Measurements from ENCODE around the gene RBP2.

The RBP2 gene

GRCh38 chr3:139481116-139481515, 4.8 kb upstream of the RBP2 start:
- DNase-seq (ENCODE audit: low read depth in 2 of 3, low spot score in 2 of 3), result no peak

DNA sequence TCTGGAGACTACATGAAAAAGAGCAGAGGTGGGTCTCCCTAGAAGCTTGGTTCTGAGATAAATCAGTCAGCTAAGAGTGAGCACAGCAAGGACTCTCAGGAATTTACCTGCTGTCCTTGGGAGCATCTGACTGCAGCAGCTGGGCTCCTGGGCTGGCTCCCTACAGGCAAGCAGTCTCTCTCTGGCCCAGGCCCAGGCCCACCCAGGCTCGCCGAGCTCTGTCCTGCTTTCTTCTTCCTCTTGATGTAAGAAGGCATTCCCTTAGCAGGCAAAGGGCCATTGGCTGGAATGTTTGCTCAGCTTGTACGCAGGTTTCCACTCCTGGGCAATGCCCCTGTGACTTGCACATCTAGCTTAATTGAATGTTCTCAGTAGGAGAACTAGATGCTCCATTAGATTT, 4.3 kb upstream of the RBP2 start:
- DNase-seq (ENCODE audit: low read depth in 2 of 3, low spot score in 2 of 3), result no peak

- no peak for DNase-seq (ENCODE audit: low read depth in 2 of 3, low spot score in 2 of 3)
Observed at GRCh38 chr3:139477710-139478640, 1.7 kb upstream of the RBP2 start.

DNA sequence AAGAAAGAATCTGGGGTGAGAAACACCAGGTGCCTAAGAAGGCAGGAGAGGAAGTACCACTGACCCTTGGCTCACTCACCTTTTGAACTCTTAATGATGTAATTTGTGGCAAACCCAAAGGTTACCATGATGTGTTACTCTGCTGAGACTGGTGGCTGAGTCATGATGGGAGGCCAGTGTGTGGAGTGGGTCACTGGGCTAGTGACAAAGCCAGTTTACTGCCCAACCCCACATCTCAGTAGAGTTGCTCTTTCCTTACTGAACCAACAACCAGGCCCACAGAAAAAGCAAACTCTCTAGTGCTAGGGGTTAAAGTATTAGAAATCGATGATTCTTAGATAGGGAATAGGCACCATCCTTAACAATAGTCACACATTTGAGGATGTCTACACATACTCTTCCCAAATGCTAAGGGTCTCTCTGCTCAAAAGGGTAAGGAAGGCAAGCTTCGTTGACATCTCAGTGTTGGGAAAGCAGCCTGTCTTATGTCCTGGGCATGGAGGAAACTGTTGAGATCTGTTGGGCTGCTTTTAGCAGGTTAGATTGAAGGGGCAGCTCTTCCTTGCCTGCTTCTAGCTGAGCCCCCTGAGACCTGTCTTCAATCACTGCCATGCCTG, 3.1 kb downstream of the RBP2 start:
- no peak for DNase-seq (ENCODE audit: low read depth in 2 of 3, low spot score in 2 of 3)

DNA sequence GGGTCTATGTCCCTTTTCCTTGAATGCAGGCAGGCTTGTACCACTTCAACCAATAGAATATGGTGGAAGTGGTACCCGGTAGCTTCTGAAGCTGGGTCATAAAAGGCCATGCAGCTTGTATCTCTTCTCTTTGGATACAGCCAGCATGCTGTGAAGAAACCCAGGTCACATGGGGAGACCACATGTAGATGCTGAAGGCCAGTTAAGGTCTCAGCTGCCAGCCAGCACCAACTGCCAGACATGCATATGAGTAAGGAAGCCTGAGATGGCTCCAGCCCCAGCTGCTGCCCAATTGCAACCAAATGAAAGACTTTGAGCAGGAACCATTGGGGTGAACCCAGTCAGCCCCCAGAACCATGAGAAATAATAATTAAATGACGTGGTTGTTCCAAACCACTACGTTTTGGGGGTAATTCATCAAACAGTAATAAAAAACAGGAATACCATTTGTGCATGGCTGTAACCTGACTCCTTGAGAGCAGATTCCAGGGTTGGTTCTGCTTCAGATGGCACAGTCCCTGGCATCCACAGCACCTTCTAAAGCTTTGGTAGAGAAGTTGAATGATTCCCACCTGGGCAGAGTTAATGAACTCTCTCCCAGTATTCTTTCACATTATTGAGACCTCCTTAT, 3.8 kb downstream of the RBP2 start:
- DNase-seq (ENCODE audit: low read depth in 2 of 3, low spot score in 2 of 3), result no peak

DNA sequence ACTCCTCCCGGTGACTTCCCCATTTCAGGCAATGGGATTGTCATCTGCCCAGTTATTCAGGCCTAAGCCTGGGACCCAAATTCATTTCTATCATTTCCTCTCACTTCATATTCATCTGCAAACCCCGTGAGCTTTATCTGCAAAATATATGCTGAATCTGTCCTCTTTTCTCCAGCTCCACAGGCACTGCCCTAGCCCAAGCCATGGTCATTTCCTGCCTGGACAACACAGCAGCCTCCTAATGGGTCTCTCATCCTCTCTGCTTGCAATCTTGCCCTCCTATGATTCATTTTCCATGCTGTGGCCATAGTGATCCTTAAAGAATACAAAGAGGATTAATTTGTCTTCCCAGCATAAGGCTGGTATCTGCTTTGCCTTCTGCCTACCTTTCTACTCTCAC, 6.1 kb downstream of the RBP2 start:
- no peak for DNase-seq (ENCODE audit: low read depth in 2 of 3, low spot score in 2 of 3)

GRCh38 chr3:139468399-139468798, 7.9 kb downstream of the RBP2 start:
- no peak for DNase-seq (ENCODE audit: low read depth in 2 of 3, low spot score in 2 of 3)

- no peak for DNase-seq (ENCODE audit: low read depth in 2 of 3, low spot score in 2 of 3)
Observed at GRCh38 chr3:139466360-139466759, 10.0 kb downstream of the RBP2 start.

DNA sequence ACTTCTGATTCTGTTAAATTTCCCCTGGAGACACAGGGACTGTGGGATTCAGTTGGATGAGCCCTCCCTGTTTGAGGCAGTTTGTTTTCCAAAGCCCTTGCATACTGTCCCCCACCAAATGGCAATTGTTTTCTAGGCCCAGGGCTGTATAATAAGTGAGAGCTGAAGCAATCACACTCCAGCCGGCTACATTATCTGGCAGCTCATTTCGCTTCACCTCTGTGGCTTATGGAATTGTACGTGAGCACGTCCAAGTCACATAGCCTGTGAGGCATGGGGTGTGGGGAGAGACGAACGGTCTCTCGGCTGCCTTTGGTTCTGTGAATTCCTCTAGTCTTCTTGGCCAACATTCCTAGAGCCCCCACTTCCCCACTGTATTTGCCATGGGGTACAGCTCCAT, 10.7 kb downstream of the RBP2 start:
- no peak for DNase-seq (ENCODE audit: low read depth in 2 of 3, low spot score in 2 of 3)

GRCh38 chr3:139463466-139463865, 12.8 kb downstream of the RBP2 start:
- DNase-seq (ENCODE audit: low read depth in 2 of 3, low spot score in 2 of 3), result no peak

DNA sequence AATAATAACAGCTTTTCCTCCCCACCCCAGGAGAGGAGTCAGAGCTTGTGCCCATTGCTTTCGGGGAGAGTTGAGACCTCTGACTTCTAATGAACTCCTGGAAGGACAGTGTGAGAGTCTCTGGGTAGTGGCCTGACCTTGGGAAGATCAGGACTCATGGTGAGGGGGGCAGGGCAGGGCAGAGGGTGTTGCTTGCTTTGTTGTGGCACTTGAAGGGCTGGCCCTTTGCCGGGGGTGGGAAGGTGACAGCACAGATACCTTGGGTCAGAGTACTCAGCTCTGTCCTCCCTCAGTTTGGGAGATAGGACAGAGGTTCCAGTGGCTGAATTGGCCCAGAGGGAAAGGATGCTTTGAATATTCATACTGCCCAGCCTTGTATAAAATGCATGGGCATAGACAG, 15.8 kb downstream of the RBP2 start:
- DNase-seq (ENCODE audit: low read depth in 2 of 3, low spot score in 2 of 3), result no peak

DNA sequence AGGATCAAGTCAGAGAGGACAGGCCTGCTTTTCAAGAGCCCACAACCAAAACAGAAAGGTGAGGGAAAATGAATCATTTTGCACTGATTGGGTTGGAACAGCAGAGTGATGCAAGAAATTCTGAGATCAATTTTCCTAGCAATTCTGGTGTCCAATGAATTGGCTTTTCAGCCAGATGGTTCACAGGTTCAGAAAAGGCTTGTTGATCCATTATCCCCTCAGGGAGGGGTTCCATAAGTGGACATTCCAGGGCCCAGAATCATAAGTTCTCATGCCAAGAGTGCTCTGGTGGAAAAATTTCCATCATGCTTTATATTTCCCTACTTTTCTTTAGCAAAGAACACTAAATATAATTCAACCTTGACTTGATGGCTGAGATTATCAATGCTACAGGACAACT, 16.2 kb downstream of the RBP2 start:
- no peak for DNase-seq (ENCODE audit: low read depth in 2 of 3, low spot score in 2 of 3)

- DNase-seq (ENCODE audit: low read depth in 2 of 3, low spot score in 2 of 3), result no peak
Observed at GRCh38 chr3:139458348-139458747, 18.0 kb downstream of the RBP2 start.

DNA sequence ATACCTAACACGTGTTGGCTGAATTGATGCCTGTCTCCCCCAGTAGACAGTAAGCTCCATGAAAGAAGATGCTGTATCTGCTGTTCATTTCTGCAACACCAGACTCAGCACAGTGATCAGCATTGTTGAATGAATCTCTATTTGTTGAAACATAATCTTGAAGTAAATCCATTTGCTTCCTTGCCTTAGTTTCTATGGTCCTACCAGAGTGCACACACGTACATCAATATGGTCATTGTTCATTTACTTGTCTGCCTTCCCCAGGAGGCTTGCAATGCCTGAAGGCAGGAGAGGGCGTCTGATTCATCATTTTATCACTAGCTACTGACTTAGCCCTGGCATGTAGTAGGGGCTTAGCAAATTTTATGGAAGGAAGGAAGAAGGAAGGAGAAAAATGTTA, 19.2 kb downstream of the RBP2 start:
- DNase-seq (ENCODE audit: low read depth in 2 of 3, low spot score in 2 of 3), result no peak

DNA sequence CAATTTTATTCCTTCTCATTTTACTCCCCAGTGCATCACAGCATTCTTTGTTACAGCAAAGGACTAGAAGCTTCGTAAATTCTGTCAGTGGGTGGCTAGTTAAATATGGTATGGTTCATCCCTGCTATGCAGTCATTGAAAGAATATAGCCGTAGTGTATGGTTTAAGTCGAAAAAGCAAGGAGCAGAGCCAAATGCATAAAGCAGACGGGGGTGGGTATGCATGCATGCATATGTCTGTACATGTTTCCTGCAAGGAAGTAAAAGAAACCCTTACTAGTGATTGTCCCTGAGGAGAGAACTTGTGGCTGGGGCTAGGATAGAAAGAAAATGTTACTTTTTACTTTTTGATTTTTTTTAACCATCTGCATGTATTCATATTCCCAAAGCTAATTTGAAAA, 19.9 kb downstream of the RBP2 start:
- DNase-seq (ENCODE audit: low read depth in 2 of 3, low spot score in 2 of 3), result no peak

DNA sequence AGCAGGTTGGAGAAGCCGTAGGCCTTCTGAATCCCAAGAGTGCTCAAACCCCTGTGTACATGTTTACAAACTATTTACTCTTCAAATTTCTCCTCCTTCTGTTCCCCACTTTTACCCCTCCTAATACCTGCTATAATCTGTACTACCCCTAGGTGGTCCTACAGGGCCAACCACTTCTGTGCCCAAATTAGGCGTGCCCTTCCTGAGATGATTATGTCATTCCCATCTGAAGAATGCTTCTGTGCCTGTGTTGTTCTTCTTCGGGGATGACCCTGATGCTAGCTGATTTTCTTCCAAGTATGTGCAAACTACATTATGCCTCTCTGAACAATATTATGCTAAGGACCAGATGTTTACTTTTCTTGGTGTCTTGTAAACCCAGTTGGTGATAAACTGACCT, 20.5 kb downstream of the RBP2 start:
- DNase-seq (ENCODE audit: low read depth in 2 of 3, low spot score in 2 of 3), result no peak

DNA sequence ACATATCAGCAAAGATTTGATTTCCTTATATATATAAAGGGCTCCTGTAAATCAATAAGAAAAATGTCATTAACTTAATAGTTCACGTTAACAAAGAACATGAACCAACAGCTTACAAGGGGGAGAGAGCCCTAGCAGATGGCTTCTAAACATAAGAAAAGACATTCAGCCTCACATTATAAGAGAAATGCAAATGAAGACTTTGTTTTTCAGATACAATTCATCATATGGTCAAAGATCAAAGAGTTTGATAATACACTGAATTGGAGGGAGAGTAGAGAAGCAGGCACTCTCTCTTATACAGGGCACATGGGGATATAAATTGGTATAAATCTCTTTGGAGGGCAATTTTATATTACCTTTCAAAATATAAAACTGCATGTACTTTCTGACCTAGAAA, 21.1 kb downstream of the RBP2 start:
- no peak for DNase-seq (ENCODE audit: low read depth in 2 of 3, low spot score in 2 of 3)

- no peak for DNase-seq (ENCODE audit: low read depth in 2 of 3, low spot score in 2 of 3)
Observed at GRCh38 chr3:139454346-139454745, 22.0 kb downstream of the RBP2 start.

DNA sequence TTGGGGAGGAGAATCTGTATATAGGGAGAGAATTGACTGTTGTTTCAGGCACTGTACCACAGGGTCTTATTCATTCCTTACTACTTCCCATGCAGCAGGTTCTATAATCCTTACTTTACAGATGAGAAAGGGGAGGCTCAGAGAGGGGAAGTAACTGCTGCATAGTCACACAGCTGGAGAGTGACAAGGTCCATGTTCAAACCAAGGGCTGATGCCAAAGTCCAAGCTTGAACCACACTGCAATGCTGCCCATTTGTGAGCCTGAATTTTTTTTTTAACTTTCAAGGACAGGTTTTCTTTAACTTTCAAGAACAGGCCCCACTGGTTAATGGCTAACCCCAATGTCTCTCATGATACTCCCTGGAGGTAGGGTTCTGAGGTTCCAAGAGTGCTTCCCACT, 26.2 kb downstream of the RBP2 start:
- DNase-seq (ENCODE audit: low read depth in 2 of 3, low spot score in 2 of 3), result no peak

- DNase-seq (ENCODE audit: low read depth in 2 of 3, low spot score in 2 of 3), result no peak
Observed at GRCh38 chr3:139449566-139449965, 26.8 kb downstream of the RBP2 start.

- no peak for DNase-seq (ENCODE audit: low read depth in 2 of 3, low spot score in 2 of 3)
Observed at GRCh38 chr3:139448104-139448503, 28.2 kb downstream of the RBP2 start.

DNA sequence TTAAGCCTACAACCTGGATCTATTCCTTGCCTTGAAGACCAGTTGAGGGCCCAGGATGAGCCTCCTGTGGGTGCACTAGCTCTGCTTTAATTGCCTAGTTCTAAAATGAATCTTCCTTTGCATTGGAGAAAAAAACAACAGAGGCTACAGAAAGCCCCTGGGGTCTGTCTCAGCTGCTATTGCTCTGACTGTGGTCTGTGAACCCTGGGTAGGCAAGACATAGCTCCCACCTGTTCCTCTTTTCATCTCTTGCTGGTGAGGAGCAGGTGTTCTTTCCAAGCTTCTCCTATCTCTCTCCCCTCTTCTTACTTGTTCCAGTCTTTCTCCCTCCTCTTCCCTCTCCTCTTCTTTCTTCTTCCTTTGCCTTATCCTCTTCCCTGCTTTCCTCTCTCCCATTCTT, 28.8 kb downstream of the RBP2 start:
- no peak for DNase-seq (ENCODE audit: low read depth in 2 of 3, low spot score in 2 of 3)
